HL-60 (cell line): Measurements from ENCODE around the gene ORM2.

ENCODE experiments used
- DNase-seq, 2 experiments: peaks; one replicate each; pipeline ENCODE4 v3.0.0-alpha.2; 2010 to 2020; ENCODE audit warnings: low read depth in 1 of 2, low spot score in 1 of 2
- H3K27ac ChIP-seq: fragments of 250-450 bp; sonication (Bioruptor Pico); replicated peaks from 2 replicates; pipeline ENCODE4 v1.5.1; 2020; ENCODE audit warnings: mild to moderate bottlenecking, moderate library complexity
- H3K27me3 ChIP-seq: fragments of 250-450 bp; sonication (Bioruptor Pico); 2 replicates; pipeline ENCODE4 v1.5.1; 2021; ENCODE audit warnings: mild to moderate bottlenecking, moderate library complexity; ENCODE audit not compliant: insufficient read depth, poor library complexity, severe bottlenecking
- H3K4me3 ChIP-seq: replicated peaks from 2 replicates; pipeline ENCODE4 v1.5.1; 2011; ENCODE audit warnings: mild to moderate bottlenecking, control low read depth, low read length; ENCODE audit not compliant: insufficient read depth
- GABPA ChIP-seq: IDR thresholded peaks from 2 replicates; pipeline ENCODE4 v1.6.1; 2012; ENCODE audit warnings: low read depth
- POLR2AphosphoS5 ChIP-seq: IDR thresholded peaks from 2 replicates; pipeline ENCODE4 v1.6.1; 2012; ENCODE audit warnings: low read depth
- SPI1 ChIP-seq: IDR thresholded peaks from 2 replicates; pipeline ENCODE4 v1.6.1; 2012; ENCODE audit warnings: low read depth, mild to moderate bottlenecking, borderline replicate concordance
- TF ChIP-seq, protein P1 (sequence below): IDR thresholded peaks from one replicate; pipeline ENCODE4 v1.5.1; 2011; ENCODE audit warnings: low read length, control low read depth, inconsistent platforms; ENCODE audit not compliant: insufficient read depth
- TF ChIP-seq, protein P2 (sequence below): IDR thresholded peaks from 2 replicates; pipeline ENCODE4 v1.6.1; 2012; ENCODE audit warnings: low read depth; ENCODE audit not compliant: insufficient replicate concordance

ORM2 gene

DNA sequence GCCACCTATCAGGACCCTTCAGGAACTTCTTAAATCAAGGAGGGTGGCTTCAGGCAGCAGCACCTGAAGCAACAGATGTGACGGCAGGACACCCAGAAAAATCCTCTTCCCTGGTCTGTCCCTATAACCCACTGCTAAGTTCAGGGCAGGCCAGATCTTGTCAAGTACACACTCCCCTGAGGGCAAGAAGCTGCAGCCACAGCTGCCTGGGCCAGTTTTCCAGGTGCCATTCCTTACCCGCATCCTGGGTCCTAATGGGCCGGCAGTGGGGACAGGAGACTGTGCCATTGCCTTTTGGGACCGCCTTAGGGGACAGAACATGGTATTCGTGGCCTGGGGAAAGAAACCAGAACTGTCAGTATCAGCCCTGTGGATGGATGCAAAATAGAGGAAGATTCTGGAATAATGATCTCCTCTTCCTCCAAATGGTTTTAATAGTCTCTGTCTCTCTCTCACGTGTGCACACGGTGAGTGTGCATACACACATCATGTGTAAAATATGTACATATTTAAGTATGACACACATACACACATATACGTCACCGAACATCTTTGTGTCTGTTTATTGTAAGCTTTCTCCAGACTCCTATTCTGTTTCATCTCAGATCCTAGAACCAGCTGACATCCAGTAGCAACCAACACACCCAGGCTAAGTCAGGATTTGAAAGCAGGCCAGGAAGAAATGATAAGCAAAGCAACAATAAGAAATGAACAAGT, 14.0 kb downstream of the ORM2 start:
- TF ChIP-seq, protein P1, sequence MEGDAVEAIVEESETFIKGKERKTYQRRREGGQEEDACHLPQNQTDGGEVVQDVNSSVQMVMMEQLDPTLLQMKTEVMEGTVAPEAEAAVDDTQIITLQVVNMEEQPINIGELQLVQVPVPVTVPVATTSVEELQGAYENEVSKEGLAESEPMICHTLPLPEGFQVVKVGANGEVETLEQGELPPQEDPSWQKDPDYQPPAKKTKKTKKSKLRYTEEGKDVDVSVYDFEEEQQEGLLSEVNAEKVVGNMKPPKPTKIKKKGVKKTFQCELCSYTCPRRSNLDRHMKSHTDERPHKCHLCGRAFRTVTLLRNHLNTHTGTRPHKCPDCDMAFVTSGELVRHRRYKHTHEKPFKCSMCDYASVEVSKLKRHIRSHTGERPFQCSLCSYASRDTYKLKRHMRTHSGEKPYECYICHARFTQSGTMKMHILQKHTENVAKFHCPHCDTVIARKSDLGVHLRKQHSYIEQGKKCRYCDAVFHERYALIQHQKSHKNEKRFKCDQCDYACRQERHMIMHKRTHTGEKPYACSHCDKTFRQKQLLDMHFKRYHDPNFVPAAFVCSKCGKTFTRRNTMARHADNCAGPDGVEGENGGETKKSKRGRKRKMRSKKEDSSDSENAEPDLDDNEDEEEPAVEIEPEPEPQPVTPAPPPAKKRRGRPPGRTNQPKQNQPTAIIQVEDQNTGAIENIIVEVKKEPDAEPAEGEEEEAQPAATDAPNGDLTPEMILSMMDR = no peak
- TF ChIP-seq, protein P2, sequence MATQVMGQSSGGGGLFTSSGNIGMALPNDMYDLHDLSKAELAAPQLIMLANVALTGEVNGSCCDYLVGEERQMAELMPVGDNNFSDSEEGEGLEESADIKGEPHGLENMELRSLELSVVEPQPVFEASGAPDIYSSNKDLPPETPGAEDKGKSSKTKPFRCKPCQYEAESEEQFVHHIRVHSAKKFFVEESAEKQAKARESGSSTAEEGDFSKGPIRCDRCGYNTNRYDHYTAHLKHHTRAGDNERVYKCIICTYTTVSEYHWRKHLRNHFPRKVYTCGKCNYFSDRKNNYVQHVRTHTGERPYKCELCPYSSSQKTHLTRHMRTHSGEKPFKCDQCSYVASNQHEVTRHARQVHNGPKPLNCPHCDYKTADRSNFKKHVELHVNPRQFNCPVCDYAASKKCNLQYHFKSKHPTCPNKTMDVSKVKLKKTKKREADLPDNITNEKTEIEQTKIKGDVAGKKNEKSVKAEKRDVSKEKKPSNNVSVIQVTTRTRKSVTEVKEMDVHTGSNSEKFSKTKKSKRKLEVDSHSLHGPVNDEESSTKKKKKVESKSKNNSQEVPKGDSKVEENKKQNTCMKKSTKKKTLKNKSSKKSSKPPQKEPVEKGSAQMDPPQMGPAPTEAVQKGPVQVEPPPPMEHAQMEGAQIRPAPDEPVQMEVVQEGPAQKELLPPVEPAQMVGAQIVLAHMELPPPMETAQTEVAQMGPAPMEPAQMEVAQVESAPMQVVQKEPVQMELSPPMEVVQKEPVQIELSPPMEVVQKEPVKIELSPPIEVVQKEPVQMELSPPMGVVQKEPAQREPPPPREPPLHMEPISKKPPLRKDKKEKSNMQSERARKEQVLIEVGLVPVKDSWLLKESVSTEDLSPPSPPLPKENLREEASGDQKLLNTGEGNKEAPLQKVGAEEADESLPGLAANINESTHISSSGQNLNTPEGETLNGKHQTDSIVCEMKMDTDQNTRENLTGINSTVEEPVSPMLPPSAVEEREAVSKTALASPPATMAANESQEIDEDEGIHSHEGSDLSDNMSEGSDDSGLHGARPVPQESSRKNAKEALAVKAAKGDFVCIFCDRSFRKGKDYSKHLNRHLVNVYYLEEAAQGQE = no peak
- no peak for TF ChIP-seq GABPA
- DNase-seq = no peak
- Histone ChIP-seq H3K4me3 (no peak overlapping the region), H3K27me3 (no peaks in the 10 kb centered on the region), H3K27ac (no peak overlapping the region)

DNA sequence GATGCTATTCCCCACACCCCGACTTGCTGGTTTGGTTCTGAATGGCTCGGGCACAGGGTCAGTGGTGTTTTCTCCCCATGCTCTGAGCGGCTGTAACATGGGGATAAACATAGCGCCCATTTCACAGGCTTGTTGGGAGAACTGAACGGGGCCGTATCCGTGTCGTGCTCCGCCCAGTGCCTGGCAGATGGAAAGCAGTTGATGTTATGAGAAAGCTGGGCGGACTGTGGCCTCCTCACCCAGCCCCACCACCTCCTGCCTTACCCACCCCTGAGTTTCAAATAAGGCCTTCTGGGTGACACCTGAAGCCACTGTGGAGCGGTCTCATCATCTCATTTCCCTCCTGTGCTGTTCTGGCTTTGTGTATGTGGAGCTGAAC, 14.5 kb downstream of the ORM2 start:
- H3K4me3 ChIP-seq = no peak overlapping the region
- H3K27me3 ChIP-seq = no peaks in the 10 kb centered on the region
- DNase-seq = no peak
- no peak overlapping the region for H3K27ac ChIP-seq
- no peak for TF ChIP-seq POLR2AphosphoS5
- no peak for TF ChIP-seq SPI1
- TF ChIP-seq, protein P2 = no peak
- no peak for TF ChIP-seq GABPA
- TF ChIP-seq, protein P1 = no peak

DNA sequence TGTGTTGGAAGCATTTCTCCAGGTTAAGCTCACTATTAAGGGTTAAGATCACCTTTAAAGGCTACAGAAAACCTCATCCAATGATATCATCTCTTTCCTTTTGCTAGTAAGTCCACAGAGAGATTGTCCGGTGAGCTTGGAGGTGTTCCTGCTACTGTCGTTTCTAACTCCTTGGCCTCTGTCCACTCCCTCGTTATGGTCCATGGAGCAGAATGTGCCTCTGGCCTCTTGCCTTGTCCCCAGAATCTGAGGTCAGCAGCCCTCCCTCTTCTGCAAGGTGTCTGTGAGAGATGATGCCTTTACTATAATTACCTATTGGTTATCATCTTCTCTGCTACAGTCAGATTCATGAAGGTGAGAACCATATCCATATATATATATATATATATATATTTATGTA, 15.0 kb downstream of the ORM2 start:
- Histone ChIP-seq H3K27ac (no peak overlapping the region), H3K4me3 (no peak overlapping the region), H3K27me3 (no peaks in the 10 kb centered on the region)
- no peak for TF ChIP-seq POLR2AphosphoS5
- DNase-seq = no peak

DNA sequence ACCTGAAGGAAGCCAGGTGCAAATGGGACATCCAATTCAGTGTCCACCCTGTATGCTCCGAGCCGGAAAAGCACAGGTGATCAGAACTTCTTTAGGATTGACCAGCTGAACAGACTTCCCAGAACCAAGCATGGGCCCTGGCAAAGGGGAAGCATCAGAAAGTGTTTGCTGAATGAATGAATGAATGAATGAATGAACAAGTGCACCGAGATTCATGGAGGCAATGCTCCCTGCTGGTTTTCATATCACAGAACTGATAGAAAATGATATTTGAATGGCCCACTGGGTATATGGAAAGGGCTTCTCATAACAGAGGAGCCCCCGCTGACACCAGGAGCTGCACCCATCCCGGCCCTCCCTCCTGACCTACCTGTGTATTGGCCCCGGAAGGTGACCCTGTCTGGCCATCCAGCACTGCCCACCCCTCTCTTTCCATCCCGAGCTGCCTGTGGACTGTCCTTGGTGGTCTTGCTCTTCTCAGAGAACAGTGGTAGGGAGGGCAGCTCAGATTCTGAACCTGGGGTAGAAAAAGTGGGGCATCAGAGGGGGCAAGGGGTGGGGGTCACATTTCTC, 15.9 kb downstream of the ORM2 start:
- DNase-seq = no peak
- TF ChIP-seq SPI1 (no peak), GABPA (no peak)
- TF ChIP-seq, protein P1 = no peak
- TF ChIP-seq, protein P2 = no peak
- Histone ChIP-seq H3K4me3 (no peak overlapping the region), H3K27ac (no peak overlapping the region), H3K27me3 (no peaks in the 10 kb centered on the region)
